PC-3 (cell line): Measurements from ENCODE around the gene C3orf70. TPM values are rescaled to one million over a fixed set of nuclear protein-coding genes. Genes with fewer than 3 reads are reported as not detected.

Source experiments
- ATAC-seq: fragments of 200-7000 bp; cut with Tn5 transposase; 2 replicates; pipeline ENCODE4 v1.9.1; 2020; ENCODE audit warnings: mild to moderate bottlenecking, moderate library complexity
- BruUV-seq: library from RNA; stranded (reverse); fragments of 400-500 nt; replicated peaks from 2 replicates; lab custom pipeline; 2021; lab: Mats Ljungman, UMichigan
- CTCF ChIA-PET: fragments of 300-600 bp; sonication (Branson Sonifier 250); formaldehyde crosslinking; loops from one replicate; lab custom pipeline; 2022; ENCODE audit warnings: antibody characterized with exemption; lab: Charles Lee
- POLR2A ChIA-PET: fragments of 300-600 bp; sonication (Branson Sonifier 250); formaldehyde crosslinking; loops from one replicate; lab custom pipeline; 2022; ENCODE audit warnings: antibody characterized with exemption; ENCODE audit not compliant: unreplicated experiment; lab: Charles Lee
- DNase-seq: peaks from one replicate; pipeline ENCODE4 v3.0.0-alpha.2; 2015
- H2AFZ ChIP-seq: fragments of 300-600 bp; sonication (generic); 2 replicates; pipeline ENCODE4 v1.6.0; 2016; ENCODE audit warnings: antibody characterized with exemption, low read length
- H3F3A ChIP-seq: fragments of 300-600 bp; sonication (generic); one replicate; pipeline ENCODE4 v1.6.0; 2017; ENCODE audit warnings: antibody characterized with exemption, low read length, control low read depth, mild to moderate bottlenecking; ENCODE audit not compliant: unreplicated experiment
- H3K27ac ChIP-seq: fragments of 300-600 bp; sonication (generic); 2 replicates; pipeline ENCODE4 v1.5.1; 2016; ENCODE audit warnings: mild to moderate bottlenecking, low read length
- H3K27me3 ChIP-seq: fragments of 300-600 bp; sonication (generic); 2 replicates; pipeline ENCODE4 v1.6.1; 2016; ENCODE audit warnings: low read length, mixed read lengths
- H3K36me3 ChIP-seq: fragments of 300-600 bp; sonication (generic); 2 replicates; pipeline ENCODE4 v1.6.1; 2016; ENCODE audit warnings: low read depth, mixed run types, low read length, mixed read lengths
- H3K4me1 ChIP-seq: fragments of 300-600 bp; sonication (generic); 2 replicates; pipeline ENCODE4 v1.5.1; 2016; ENCODE audit warnings: low read length; ENCODE audit not compliant: insufficient read depth
- H3K4me2 ChIP-seq: fragments of 300-600 bp; sonication (generic); 2 replicates; pipeline ENCODE4 v1.6.0; 2016; ENCODE audit warnings: low read length
- H3K4me3 ChIP-seq: fragments of 300-600 bp; sonication (generic); 2 replicates; pipeline ENCODE4 v1.5.1; 2016; ENCODE audit warnings: mild to moderate bottlenecking, low read length, mixed read lengths
- H3K79me2 ChIP-seq: fragments of 300-600 bp; sonication (generic); 2 replicates; pipeline ENCODE4 v1.6.1; 2017; ENCODE audit warnings: low read length, mixed read lengths
- H3K9ac ChIP-seq: fragments of 300-600 bp; sonication (generic); 2 replicates; pipeline ENCODE4 v1.6.0; 2016; ENCODE audit warnings: mild to moderate bottlenecking, low read length
- H3K9me2 ChIP-seq: fragments of 300-600 bp; sonication (generic); replicated peaks from 2 replicates; pipeline ENCODE4 v1.6.1; 2016; ENCODE audit warnings: mixed run types, low read length, mixed read lengths
- H3K9me3 ChIP-seq: fragments of 300-600 bp; sonication (generic); 2 replicates; pipeline ENCODE4 v1.6.1; 2016; ENCODE audit warnings: low read length, mixed read lengths
- H4K20me1 ChIP-seq: fragments of 300-600 bp; sonication (generic); 2 replicates; pipeline ENCODE4 v1.6.1; 2016; ENCODE audit warnings: low read length, mixed read lengths
- CTCF ChIP-seq: fragments of 300-600 bp; sonication (generic); conservative IDR thresholded peaks from 2 replicates; pipeline ENCODE4 v1.5.1; 2017; ENCODE audit warnings: antibody characterized with exemption, low read depth, mild to moderate bottlenecking, low read length
- EZH2 ChIP-seq: fragments of 300-600 bp; sonication (generic); IDR thresholded peaks from one replicate; pipeline ENCODE4 v1.6.1; 2017; ENCODE audit warnings: antibody characterized with exemption, mild to moderate bottlenecking, low read length; ENCODE audit not compliant: unreplicated experiment
- EZH2phosphoT487 ChIP-seq: fragments of 300-600 bp; sonication (generic); IDR thresholded peaks from 2 replicates; pipeline ENCODE4 v1.6.1; 2018; ENCODE audit warnings: mild to moderate bottlenecking, antibody characterized with exemption, low read length, borderline replicate concordance
- intact Hi-C: fragments of 100-400 bp; cut with micrococcal nuclease; formaldehyde crosslinking; loops from 2 replicates; pipeline ENCODE4 v1.9.0; 2023
- total RNA-seq: library from RNA; depleted of rRNA; stranded (reverse); fragments of >200 nt; gene quantifications from 2 replicates; pipeline ENCODE4 v1.2.3, GENCODE V29; 2014

C3orf70 gene
- total RNA-seq, 1 experiment from 2014 or later = not detected

GRCh38 chr3:185153171-185153771 is 411 bp upstream of the C3orf70 start:
- Histone ChIP-seq H3K9ac (no peak overlapping the region), H3K27ac (no peak overlapping the region), H3K79me2 (no peaks in the 10 kb centered on the region), H3F3A (no peaks in the 10 kb centered on the region), H3K9me2 (no peaks in the 10 kb centered on the region), H4K20me1 (no peaks in the 10 kb centered on the region), H3K4me1 (no peaks in the 10 kb centered on the region), H3K4me3 (peak overlapping the region; percentile 56), H3K36me3 (no peaks in the 10 kb centered on the region), H2AFZ (peak overlapping the region; percentile 50; the same call in 1 of the 2 replicates), H3K4me2 (peak overlapping the region; percentile 83), H3K27me3 (peaks cover 93% of the 10 kb centered on the region), H3K9me3 (no peaks in the 10 kb centered on the region)
- no TSS peak for BruUV-seq
- ATAC-seq (peak; percentile 16), DNase-seq (no peak)
- CTCF ChIA-PET = no interaction called here
- intact Hi-C loops = no loop called here
- TF ChIP-seq EZH2phosphoT487 = peak; percentile 52; the same call in 1 of the 2 replicates
- no peak for TF ChIP-seq CTCF
- TF ChIP-seq EZH2 = peak; percentile 75
- POLR2A ChIA-PET = no interaction called here

GRCh38 chr3:185151964-185152409 is 873 bp downstream of the C3orf70 start:
- POLR2A ChIA-PET = no interaction called here
- TF ChIP-seq EZH2phosphoT487 = no peak; the same call in 1 of the 2 replicates
- no peak for TF ChIP-seq CTCF
- TF ChIP-seq EZH2 = no peak
- peak overlapping the region; percentile 55; the same call in 1 of the 2 replicates for H3K4me3 ChIP-seq
- peaks cover 93% of the 10 kb centered on the region for H3K27me3 ChIP-seq
- no peaks in the 10 kb centered on the region for H3K9me3 ChIP-seq
- peak overlapping the region; percentile 83 for H3K4me2 ChIP-seq
- CTCF ChIA-PET = no interaction called here
- no peaks in the 10 kb centered on the region for H3F3A ChIP-seq
- no peaks in the 10 kb centered on the region for H3K79me2 ChIP-seq
- intact Hi-C loops = no loop called here
- H4K20me1 ChIP-seq = no peaks in the 10 kb centered on the region
- H2AFZ ChIP-seq = peak overlapping the region; percentile 82; the same call in 1 of the 2 replicates
- no peaks in the 10 kb centered on the region for H3K36me3 ChIP-seq
- DNase-seq (no peak), ATAC-seq (no peak)
- no peaks in the 10 kb centered on the region for H3K9me2 ChIP-seq
- BruUV-seq = no TSS peak
- no peak overlapping the region for H3K9ac ChIP-seq
- no peak overlapping the region for H3K27ac ChIP-seq
- no peaks in the 10 kb centered on the region for H3K4me1 ChIP-seq
